K562 (cell line): ENCODE data around the gene ATM. TPM values are rescaled to one million over a fixed set of nuclear protein-coding genes. Genes with fewer than 3 reads are reported as not detected.

ENCODE experiments used
- ATAC-seq: fragments of 200-7000 bp; cut with Tn5 transposase; 3 replicates; pipeline ENCODE4 v1.9.1; 2020; ENCODE audit warnings: moderate library complexity
- BruUV-seq: library from RNA; stranded (reverse); fragments of 400-500 nt; replicated peaks from 2 replicates; lab custom pipeline; 2021; lab: Mats Ljungman, UMichigan
- CTCF ChIA-PET: fragments of 300-600 bp; formaldehyde crosslinking; extraction: SDS; loops from one replicate; lab custom pipeline; 2021; ENCODE audit warnings: low intra/inter-chr PET ratio; lab: Yijun Ruan, JAX
- POLR2A ChIA-PET: fragments of 300-600, 350-650 bp; sonication (Branson Sonifier 250); formaldehyde crosslinking; extraction: SDS; loops from one replicate; lab custom pipeline; 2021; ENCODE audit warnings: antibody characterized with exemption, inconsistent platforms; lab: Yijun Ruan, JAX
- DNase-seq, 4 experiments: peaks; one replicate each; pipeline versions ENCODE4 v3.0.0 to v3.0.0-alpha.2; 2011 to 2018; ENCODE audit warnings: low spot score in 3 of 4, mixed read lengths in 3 of 4; ENCODE audit errors: extremely low read depth in 1 of 4
- FAIRE-seq: peaks from 2 replicates; lab custom pipeline; 2011; peaks lifted over from hg19 to GRCh38; lab: Jason Lieb, UNC
- H2AFZ ChIP-seq: 2 replicates; pipeline ENCODE4 v1.6.0; 2011; ENCODE audit warnings: low read depth, low read length, control low read depth, inconsistent platforms
- H3K27ac ChIP-seq: fragments of 200-600 bp; 3 replicates; pipeline ENCODE4 v1.8.0; 2011; ENCODE audit warnings: low read depth, mild to moderate bottlenecking, control low read depth, inconsistent platforms, low read length, moderate library complexity, mixed read lengths; ENCODE audit errors: extremely low read depth
- H3K27me3 ChIP-seq, 2 experiments: fragments of 300-600 bp in 1 of 2; 2 replicates in 1 of 2; 3 replicates in 1 of 2; pipeline versions ENCODE4 v1.6.0 to v1.8.0; 2011; ENCODE audit warnings: inconsistent platforms in 2 of 2, low read length in 2 of 2, mild to moderate bottlenecking in 1 of 2, mixed read lengths in 1 of 2, moderate library complexity in 1 of 2; ENCODE audit not compliant: control insufficient read depth in 2 of 2, insufficient read depth in 2 of 2
- H3K36me3 ChIP-seq: fragments of 300-600 bp; 3 replicates; pipeline ENCODE4 v1.8.0; 2011; ENCODE audit warnings: mild to moderate bottlenecking, low read length, inconsistent platforms; ENCODE audit not compliant: control insufficient read depth, insufficient read depth
- H3K4me1 ChIP-seq, 2 experiments: fragments of 200-600 bp in 1 of 2; replicated peaks in 1 of 2; 2 replicates in 1 of 2; 3 replicates in 1 of 2; pipeline versions ENCODE4 v1.5.1 to v1.8.0; 2011; ENCODE audit warnings: inconsistent platforms in 2 of 2, low read length in 2 of 2, mild to moderate bottlenecking in 1 of 2, mixed read lengths in 1 of 2, moderate library complexity in 1 of 2; ENCODE audit not compliant: control insufficient read depth in 2 of 2, insufficient read depth in 2 of 2
- H3K4me2 ChIP-seq: 2 replicates; pipeline ENCODE4 v1.6.1; 2011; ENCODE audit warnings: low read length, control low read depth, inconsistent platforms, mixed read lengths; ENCODE audit not compliant: insufficient read depth
- H3K4me3 ChIP-seq: fragments of 200-600 bp; sonication (generic), shearing (Covaris generic); 2 replicates; pipeline ENCODE4 v1.5.1; 2016; ENCODE audit warnings: control low read depth, inconsistent platforms
- H3K79me2 ChIP-seq: fragments of 200-600 bp; 3 replicates; pipeline ENCODE4 v1.8.0; 2011; ENCODE audit warnings: low read length, inconsistent platforms; ENCODE audit not compliant: control insufficient read depth, insufficient read depth
- H3K9ac ChIP-seq, 2 experiments: 2 replicates each; pipeline versions ENCODE4 v1.6.0 to v1.6.1; 2011; ENCODE audit warnings: low read depth in 2 of 2, low read length in 2 of 2, control low read depth in 1 of 2, inconsistent platforms in 1 of 2, mild to moderate bottlenecking in 1 of 2, mixed read lengths in 1 of 2; ENCODE audit not compliant: insufficient read depth in 1 of 2
- H3K9me1 ChIP-seq: one replicate; pipeline ENCODE4 v1.6.0; 2011; ENCODE audit warnings: inconsistent platforms, mild to moderate bottlenecking, low read length, moderate library complexity; ENCODE audit not compliant: control insufficient read depth, insufficient read depth
- H3K9me3 ChIP-seq: replicated peaks from 2 replicates; pipeline ENCODE4 v1.5.1; 2011; ENCODE audit warnings: low read depth, low read length, inconsistent platforms; ENCODE audit not compliant: control insufficient read depth, insufficient read depth
- H4K20me1 ChIP-seq: replicated peaks from 2 replicates; pipeline ENCODE4 v1.6.1; 2011; ENCODE audit warnings: low read length, inconsistent platforms, mixed read lengths; ENCODE audit not compliant: control insufficient read depth, insufficient read depth
- BHLHE40 ChIP-seq: IDR thresholded peaks from 2 replicates; pipeline ENCODE4 v1.6.1; 2011; ENCODE audit warnings: low read length, improper control_type of control experiment
- CBX8 ChIP-seq: fragments of 200-600 bp; sonication (generic); IDR thresholded peaks from 2 replicates; pipeline ENCODE4 v1.6.1; 2012; ENCODE audit warnings: borderline replicate concordance, mixed run types, low read depth, mild to moderate bottlenecking, moderate library complexity, mixed read lengths, low read length, control low read depth, inconsistent platforms; ENCODE audit not compliant: poor library complexity, severe bottlenecking; ENCODE audit errors: extremely low read depth
- FOXK1 ChIP-seq: sonication (generic); formaldehyde crosslinking; IDR thresholded peaks from 2 replicates; pipeline ENCODE4 v1.8.0; 2022; ENCODE audit warnings: missing genetic modification reagents, mild to moderate bottlenecking, borderline replicate concordance
- GTF2A2 ChIP-seq: IDR thresholded peaks from 2 replicates; pipeline ENCODE4 v1.6.1; 2016; ENCODE audit warnings: mild to moderate bottlenecking, missing genetic modification characterization, missing compliant biosample characterization
- GTF2E2 ChIP-seq: fragments of 200-800 bp; sonication (Bioruptor generic); IDR thresholded peaks from 2 replicates; pipeline ENCODE4 v1.6.1; 2016; ENCODE audit warnings: missing genetic modification characterization, missing compliant biosample characterization
- HMG20A ChIP-seq: fragments of 450-650 bp; formaldehyde crosslinking; conservative IDR thresholded peaks from 2 replicates; pipeline ENCODE4 v1.4.0; 2020; ENCODE audit warnings: mild to moderate bottlenecking, mixed read lengths
- MTA3 ChIP-seq: fragments of 450-650 bp; formaldehyde crosslinking; IDR thresholded peaks from 2 replicates; pipeline ENCODE4 v1.6.1; 2017; ENCODE audit warnings: mild to moderate bottlenecking, borderline replicate concordance
- RFX7 ChIP-seq: fragments of 250-450 bp; sonication (Bioruptor Pico); IDR thresholded peaks from 2 replicates; pipeline ENCODE4 v1.5.1; 2021; ENCODE audit warnings: mild to moderate bottlenecking
- SREBF1 ChIP-seq: fragments of 150-350 bp; IDR thresholded peaks from 2 replicates; pipeline ENCODE4 v1.6.1; 2014; ENCODE audit warnings: antibody characterized with exemption, low read depth, low read length, borderline replicate concordance
- TAF7 ChIP-seq: fragments of 450-650 bp; IDR thresholded peaks from 2 replicates; pipeline ENCODE4 v1.6.1; 2016; ENCODE audit warnings: missing genetic modification characterization, missing compliant biosample characterization
- THRAP3 ChIP-seq: fragments of 450-650 bp; IDR thresholded peaks from 2 replicates; pipeline ENCODE4 v1.6.1; 2016; ENCODE audit warnings: mild to moderate bottlenecking, inconsistent platforms, borderline replicate concordance
- TRIM24 ChIP-seq, 2 experiments: fragments of 450-650 bp; IDR thresholded peaks; 2 replicates each; pipeline ENCODE4 v1.6.1; 2016
- XRCC3 ChIP-seq: fragments of 450-650 bp; IDR thresholded peaks from 2 replicates; pipeline ENCODE4 v1.6.1; 2017; ENCODE audit warnings: mild to moderate bottlenecking, moderate library complexity
- ZNF384 ChIP-seq: IDR thresholded peaks from 2 replicates; pipeline ENCODE4 v1.6.1; 2012; ENCODE audit warnings: low read depth, low read length, improper control_type of control experiment
- ZNF507 ChIP-seq: conservative IDR thresholded peaks from 2 replicates; pipeline ENCODE4 v1.6.1; 2017; ENCODE audit warnings: missing genetic modification characterization, missing compliant biosample characterization
- WGBS: fragments of 100-300 bp; shearing (Covaris generic); methylation state at CpG from one replicate; pipeline ENCODE4 v1.1.6; 2016; ENCODE audit warnings: low coverage, mixed read lengths; ENCODE audit not compliant: insufficient coverage; ENCODE audit errors: missing lambda C conversion rate; 5-methylcytosine and 5-hydroxymethylcytosine counted together
- in situ Hi-C: fragments of 300-500 bp; cut with MboI; formaldehyde crosslinking; loops from 4 replicates; pipeline ENCODE4 v1.15.0; 2018; ENCODE audit warnings: inconsistent platforms, mixed read lengths
- intact Hi-C: fragments of 100-400 bp; cut with micrococcal nuclease; formaldehyde crosslinking; loops from 2 replicates; pipeline ENCODE4 v1.14.2; 2022
- polyA plus RNA-seq, 8 experiments: library from polyadenylated mRNA; depleted of rRNA in 4 of 8; stranded (reverse) in 5 of 8; unstranded in 3 of 8; fragments of >200 nt; fragmentation: Nextera tagmentation in 2 of 8; fragmentation: Illumina TruSeq in 1 of 8; extraction: Ambion mirVana in 2 of 8; extraction: Trizol in 1 of 8; gene quantifications; 2 replicates each; pipeline versions ENCODE4 v1.2.1 to v1.2.3, GENCODE V29; 2011 to 2014; ENCODE audit warnings: inconsistent platforms in 1 of 8, missing spikeins in 1 of 8
- total RNA-seq, 7 experiments: library from RNA; depleted of rRNA in 6 of 7; stranded (reverse); fragments of >200 nt in 6 of 7; fragmentation: Illumina TruSeq in 2 of 7; extraction: Trizol in 2 of 7; gene quantifications; 2 replicates each; pipeline versions ENCODE4 v1.2.1 to v1.2.3, GENCODE V29; 2011 to 2021; ENCODE audit warnings: low replicate concordance in 1 of 7
- TF ChIP-seq, protein P1 (sequence below): fragments of 450-650 bp; IDR thresholded peaks from 2 replicates; pipeline ENCODE4 v1.7.0; 2016; ENCODE audit warnings: borderline replicate concordance
- TF ChIP-seq, protein P2 (sequence below): sonication (generic); formaldehyde crosslinking; IDR thresholded peaks from 2 replicates; pipeline ENCODE4 v1.5.0; 2020; ENCODE audit warnings: missing genetic modification reagents
- TF ChIP-seq, protein P3 (sequence below): fragments of 250-450 bp; sonication (Bioruptor Pico); IDR thresholded peaks from 2 replicates; pipeline ENCODE4 v1.5.1; 2021; ENCODE audit warnings: mild to moderate bottlenecking
- TF ChIP-seq, protein P4 (sequence below): conservative IDR thresholded peaks from 2 replicates; pipeline ENCODE4 v1.6.1; 2011; ENCODE audit warnings: low read depth, mild to moderate bottlenecking, low read length; ENCODE audit not compliant: control insufficient read depth

ATM gene
- total and polyA plus RNA-seq, 9 of the 15 experiments (the other 6 are each of a cell fraction or from before 2014, with no cell fraction given), result 8.3 to 46.8 (median 26.2) TPM

DNA sequence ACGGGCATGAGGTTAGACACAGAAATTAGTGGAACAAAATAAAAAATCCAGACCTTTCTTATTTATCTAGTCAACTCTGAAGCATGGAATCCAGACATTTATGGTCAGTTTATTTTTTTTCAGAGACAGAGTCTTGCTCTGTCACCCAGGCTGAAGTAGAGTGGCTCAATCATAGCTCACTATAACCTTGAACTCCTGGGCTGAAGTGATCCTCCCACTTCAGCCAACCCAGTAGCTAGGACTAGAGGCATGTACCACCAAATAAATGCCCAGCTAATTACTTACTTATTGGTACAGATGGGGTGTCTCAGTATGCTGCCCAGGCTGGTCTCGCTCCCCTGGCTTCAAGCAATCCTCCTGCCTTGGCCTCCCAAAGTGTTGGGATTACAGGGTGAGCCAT lies 9.1 kb upstream of the ATM start:
- FAIRE-seq, result no peak

More for the DNA sequence above, 9.1 kb upstream of the ATM start:
- Histone ChIP-seq H3K9ac (no peak overlapping the region), H3K4me3 (no peak overlapping the region), H3K4me1 (peaks cover 4 to 13% of the 10 kb centered on the region in 2 experiments; a peak in 4 of 5 replicates), H4K20me1 (peaks cover 7% of the 10 kb centered on the region; the same call in 1 of the 2 replicates), H3K27me3 (no peaks in the 10 kb centered on the region), H2AFZ (no peak overlapping the region), H3K9me1 (no peaks in the 10 kb centered on the region), H3K27ac (no peak overlapping the region), H3K4me2 (no peak overlapping the region), H3K79me2 (peaks cover 91% of the 10 kb centered on the region), H3K36me3 (peaks cover 75% of the 10 kb centered on the region), H3K9me3 (no peaks in the 10 kb centered on the region)
- no TSS peak for BruUV-seq
- ATAC-seq (peak; percentile 14; the same call in 1 of the 3 replicates), DNase-seq (no peak)
- in situ Hi-C loops, result no loop called here
- POLR2A ChIA-PET, result interaction anchor here (1.4 kb wide), 1 partner anchor 12 kb away, joined by 3 read pairs; no protein-coding TSS in a partner anchor
- WGBS, result 81% methylated on average over 2 of the region's 2 CpGs
- intact Hi-C loops, result no loop called here
- CTCF ChIA-PET, result no interaction called here
- TF ChIP-seq, protein P1, sequence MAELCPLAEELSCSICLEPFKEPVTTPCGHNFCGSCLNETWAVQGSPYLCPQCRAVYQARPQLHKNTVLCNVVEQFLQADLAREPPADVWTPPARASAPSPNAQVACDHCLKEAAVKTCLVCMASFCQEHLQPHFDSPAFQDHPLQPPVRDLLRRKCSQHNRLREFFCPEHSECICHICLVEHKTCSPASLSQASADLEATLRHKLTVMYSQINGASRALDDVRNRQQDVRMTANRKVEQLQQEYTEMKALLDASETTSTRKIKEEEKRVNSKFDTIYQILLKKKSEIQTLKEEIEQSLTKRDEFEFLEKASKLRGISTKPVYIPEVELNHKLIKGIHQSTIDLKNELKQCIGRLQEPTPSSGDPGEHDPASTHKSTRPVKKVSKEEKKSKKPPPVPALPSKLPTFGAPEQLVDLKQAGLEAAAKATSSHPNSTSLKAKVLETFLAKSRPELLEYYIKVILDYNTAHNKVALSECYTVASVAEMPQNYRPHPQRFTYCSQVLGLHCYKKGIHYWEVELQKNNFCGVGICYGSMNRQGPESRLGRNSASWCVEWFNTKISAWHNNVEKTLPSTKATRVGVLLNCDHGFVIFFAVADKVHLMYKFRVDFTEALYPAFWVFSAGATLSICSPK, result no peak
- no peak for TF ChIP-seq TRIM24 (IDR thresholded peaks at IDR 0.05)
- TF ChIP-seq FOXK1 (CRISPR knock-in tag), result no peak
- TF ChIP-seq, protein P2, sequence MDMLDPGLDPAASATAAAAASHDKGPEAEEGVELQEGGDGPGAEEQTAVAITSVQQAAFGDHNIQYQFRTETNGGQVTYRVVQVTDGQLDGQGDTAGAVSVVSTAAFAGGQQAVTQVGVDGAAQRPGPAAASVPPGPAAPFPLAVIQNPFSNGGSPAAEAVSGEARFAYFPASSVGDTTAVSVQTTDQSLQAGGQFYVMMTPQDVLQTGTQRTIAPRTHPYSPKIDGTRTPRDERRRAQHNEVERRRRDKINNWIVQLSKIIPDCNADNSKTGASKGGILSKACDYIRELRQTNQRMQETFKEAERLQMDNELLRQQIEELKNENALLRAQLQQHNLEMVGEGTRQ (CRISPR knock-in tag), result no peak
- no peak for TF ChIP-seq GTF2A2 (tag)
- TF ChIP-seq SREBF1, result no peak
- TF ChIP-seq HMG20A (CRISPR knock-in tag), result no peak
- TF ChIP-seq, protein P3, sequence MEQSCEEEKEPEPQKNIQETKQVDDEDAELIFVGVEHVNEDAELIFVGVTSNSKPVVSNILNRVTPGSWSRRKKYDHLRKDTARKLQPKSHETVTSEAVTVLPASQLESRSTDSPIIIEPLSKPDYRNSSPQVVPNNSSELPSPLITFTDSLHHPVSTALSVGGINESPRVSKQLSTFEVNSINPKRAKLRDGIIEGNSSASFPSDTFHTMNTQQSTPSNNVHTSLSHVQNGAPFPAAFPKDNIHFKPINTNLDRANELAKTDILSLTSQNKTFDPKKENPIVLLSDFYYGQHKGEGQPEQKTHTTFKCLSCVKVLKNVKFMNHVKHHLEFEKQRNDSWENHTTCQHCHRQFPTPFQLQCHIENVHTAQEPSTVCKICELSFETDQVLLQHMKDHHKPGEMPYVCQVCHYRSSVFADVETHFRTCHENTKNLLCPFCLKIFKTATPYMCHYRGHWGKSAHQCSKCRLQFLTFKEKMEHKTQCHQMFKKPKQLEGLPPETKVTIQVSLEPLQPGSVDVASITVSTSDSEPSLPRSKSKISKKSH (CRISPR knock-in tag), result no peak
- TF ChIP-seq BHLHE40, result no peak
- no peak for TF ChIP-seq ZNF507
- TF ChIP-seq CBX8, result no peak
- TF ChIP-seq XRCC3, result no peak
- no peak for TF ChIP-seq MTA3
- TF ChIP-seq THRAP3, result no peak
- TF ChIP-seq GTF2E2, result no peak
- TF ChIP-seq ZNF384, result no peak
- no peak for TF ChIP-seq TAF7 (tag)
- TF ChIP-seq, protein P4, sequence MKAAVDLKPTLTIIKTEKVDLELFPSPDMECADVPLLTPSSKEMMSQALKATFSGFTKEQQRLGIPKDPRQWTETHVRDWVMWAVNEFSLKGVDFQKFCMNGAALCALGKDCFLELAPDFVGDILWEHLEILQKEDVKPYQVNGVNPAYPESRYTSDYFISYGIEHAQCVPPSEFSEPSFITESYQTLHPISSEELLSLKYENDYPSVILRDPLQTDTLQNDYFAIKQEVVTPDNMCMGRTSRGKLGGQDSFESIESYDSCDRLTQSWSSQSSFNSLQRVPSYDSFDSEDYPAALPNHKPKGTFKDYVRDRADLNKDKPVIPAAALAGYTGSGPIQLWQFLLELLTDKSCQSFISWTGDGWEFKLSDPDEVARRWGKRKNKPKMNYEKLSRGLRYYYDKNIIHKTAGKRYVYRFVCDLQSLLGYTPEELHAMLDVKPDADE, result no peak
- TF ChIP-seq RFX7 (CRISPR knock-in tag), result no peak
